Nephron progenitor cell (in vitro differentiated cells): Measurements from ENCODE around the gene MAP1S.

ENCODE experiments used
- DNase-seq: peaks from one replicate; pipeline ENCODE4 v3.0.0; 2021
- H3K27ac Mint-ChIP-seq: 2 replicates; pipeline ENCODE4 v1.8.0; 2021; ENCODE audit warnings: mild to moderate bottlenecking, moderate library complexity, mixed read lengths
- H3K27me3 Mint-ChIP-seq: 2 replicates; pipeline ENCODE4 v1.8.0; 2021; ENCODE audit warnings: mild to moderate bottlenecking, low read depth, mixed read lengths; ENCODE audit not compliant: poor library complexity
- H3K36me3 Mint-ChIP-seq: 2 replicates; pipeline ENCODE4 v1.8.0; 2021; ENCODE audit warnings: low read depth, mixed read lengths
- H3K4me1 Mint-ChIP-seq: 2 replicates; pipeline ENCODE4 v1.8.0; 2021; ENCODE audit warnings: mixed read lengths
- H3K4me3 Mint-ChIP-seq: 2 replicates; pipeline ENCODE4 v1.8.0; 2021; ENCODE audit warnings: mild to moderate bottlenecking, moderate library complexity, mixed read lengths
- H3K9me3 Mint-ChIP-seq: 2 replicates; pipeline ENCODE4 v1.8.0; 2021; ENCODE audit warnings: mild to moderate bottlenecking, moderate library complexity, mixed read lengths
- CTCF ChIP-seq: fragments of 200-600 bp; sonication (generic); IDR thresholded peaks from 2 replicates; pipeline ENCODE4 v1.5.0; 2021; ENCODE audit warnings: antibody characterized with exemption

Gene MAP1S

GRCh38 chr19:17751103-17751911 is 32.0 kb downstream of the MAP1S start, which contains the start of gene FCHO1:
Gene FCHO1, plus strand, starts transcription at chr19:17751477. Its CDS starts 3,688 bp downstream, at chr19:17755165.
- TF ChIP-seq CTCF, result no peak
- no peak for DNase-seq
- peaks cover 18% of the 10 kb centered on the region for H3K27me3 Mint-ChIP-seq
- H3K9me3 Mint-ChIP-seq, result no peaks in the 10 kb centered on the region
- H3K4me3 Mint-ChIP-seq, result no peak within 1 kb of the TSS
- no peaks in the 10 kb centered on the region for H3K36me3 Mint-ChIP-seq
- no peak within 1 kb of the TSS for H3K27ac Mint-ChIP-seq
- peaks cover 32% of the 10 kb centered on the region for H3K4me1 Mint-ChIP-seq

- Mint-ChIP-seq H3K36me3 (no peaks in the 10 kb centered on the region), H3K9me3 (no peaks in the 10 kb centered on the region), H3K27me3 (peaks cover 18% of the 10 kb centered on the region), H3K27ac (no peak overlapping the region), H3K4me1 (peaks cover 30% of the 10 kb centered on the region), H3K4me3 (no peak overlapping the region)
- no peak for DNase-seq
- no peak for TF ChIP-seq CTCF
Observed at GRCh38 chr19:17751912-17752273, 32.6 kb downstream of the MAP1S start.

- TF ChIP-seq CTCF, result no peak
- Mint-ChIP-seq H3K4me3 (no peak overlapping the region), H3K4me1 (peaks cover 30% of the 10 kb centered on the region)
Observed at GRCh38 chr19:17752865-17753639, 33.8 kb downstream of the MAP1S start.

GRCh38 chr19:17753976-17754375 is 34.7 kb downstream of the MAP1S start:
- TF ChIP-seq CTCF, result no peak
- H3K9me3 Mint-ChIP-seq, result no peaks in the 10 kb centered on the region
- no peak overlapping the region for H3K27ac Mint-ChIP-seq
- H3K27me3 Mint-ChIP-seq, result peaks cover 9% of the 10 kb centered on the region
- no peaks in the 10 kb centered on the region for H3K36me3 Mint-ChIP-seq
- H3K4me3 Mint-ChIP-seq, result no peak overlapping the region
- DNase-seq, result no peak
- H3K4me1 Mint-ChIP-seq, result peaks cover 29% of the 10 kb centered on the region

More at GRCh38 chr19:17752865-17753639, 33.8 kb downstream of the MAP1S start:
- DNase-seq, result no peak
- Mint-ChIP-seq H3K9me3 (no peaks in the 10 kb centered on the region), H3K27ac (no peak overlapping the region), H3K36me3 (no peaks in the 10 kb centered on the region), H3K27me3 (peaks cover 17% of the 10 kb centered on the region)

- no peak for DNase-seq
- no peaks in the 10 kb centered on the region for H3K9me3 Mint-ChIP-seq
- peaks cover under 1% of the 10 kb centered on the region for H3K27me3 Mint-ChIP-seq
- no peaks in the 10 kb centered on the region for H3K36me3 Mint-ChIP-seq
- no peak overlapping the region for H3K27ac Mint-ChIP-seq
- peaks cover 20% of the 10 kb centered on the region for H3K4me1 Mint-ChIP-seq
- TF ChIP-seq CTCF, result no peak
- peak overlapping the region; percentile 48 for H3K4me3 Mint-ChIP-seq
Observed at GRCh38 chr19:17754634-17755442, 35.6 kb downstream of the MAP1S start.
